Adipose tissue (tissue), 3 donors: ENCODE results near the gene WFDC5. TPM values are rescaled to one million over a fixed set of nuclear protein-coding genes. Genes with fewer than 3 reads are reported as not detected.

Experiments used
- H3K27ac ChIP-seq: one replicate; pipeline ENCODE4 v1.5.1; 2013; ENCODE audit warnings: low read depth, low read length
- WGBS, 3 donors: extraction: QIAGEN DNeasy Blood & Tissue Kit; methylation state at CpG; one replicate each; pipeline ENCODE4 v1.1.7; 2013; 5-methylcytosine and 5-hydroxymethylcytosine counted together
- polyA plus RNA-seq, 3 donors: library from polyadenylated mRNA; stranded (reverse); fragments of 200-250 nt; gene quantifications; one replicate each; pipeline ENCODE4 v1.2.3, GENCODE V29; 2013
- donor health status: healthy with polysubstance abuse.
- donor health status: Bipolar disorder and iron deficiency.
- donor health status: healthy.

The WFDC5 gene
- polyA plus RNA-seq, 3 donors = not detected

GRCh38 chr20:45096781-45097180, 18.2 kb downstream of the WFDC5 start:
- WGBS, 3 donors = 74 to 76% (median 75%) methylated on average over 9 of the region's 9 CpGs
- H3K27ac ChIP-seq = no peak overlapping the region

GRCh38 chr20:45095805-45096238, 19.2 kb downstream of the WFDC5 start:
- no peak overlapping the region for H3K27ac ChIP-seq
- 4 to 6% (median 5%) methylated on average over 7 of the region's 7 CpGs for WGBS, 3 donors

DNA sequence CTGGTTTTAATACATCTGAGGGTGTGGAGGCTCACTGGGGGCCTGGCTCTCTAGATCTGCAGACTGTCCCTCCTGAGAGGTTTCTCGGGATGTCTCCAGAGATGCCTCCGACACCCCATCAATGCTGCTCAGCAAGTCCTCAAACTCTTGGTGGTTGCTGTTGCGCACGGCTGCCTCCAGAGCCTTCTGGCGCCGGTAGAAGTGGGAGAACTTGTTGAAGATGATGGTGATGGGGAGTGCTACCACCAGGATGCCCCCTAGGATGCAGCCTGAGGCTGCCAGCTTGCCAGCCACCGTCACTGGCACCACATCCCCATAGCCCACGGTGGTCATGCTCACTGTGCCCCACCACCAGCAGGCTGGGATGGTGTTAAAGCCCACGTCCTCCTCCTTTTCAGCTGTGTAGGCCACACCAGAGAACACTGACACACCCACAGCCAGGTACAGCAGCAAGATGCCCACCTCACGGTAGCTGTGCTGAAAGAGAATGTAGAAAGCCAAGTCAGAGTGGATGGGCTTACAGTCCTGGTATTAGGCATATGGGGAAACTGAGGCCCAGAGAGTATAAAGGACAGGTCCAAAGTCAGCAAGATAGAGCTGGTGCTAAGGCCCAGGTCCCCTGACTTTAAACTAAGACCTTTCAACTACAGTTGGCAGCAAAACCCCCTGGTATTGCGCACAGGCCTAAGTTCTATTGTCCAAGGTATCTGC, 20.0 kb downstream of the WFDC5 start:
- 87 to 93% (median 93%) methylated on average over 11 of the region's 11 CpGs for WGBS, 3 donors

GRCh38 chr20:45094201-45094600, 20.8 kb downstream of the WFDC5 start:
- WGBS, 3 donors = 87 to 94% (median 94%) methylated on average over 2 of the region's 2 CpGs
- H3K27ac ChIP-seq = no peak overlapping the region

More for the DNA sequence above, 20.0 kb downstream of the WFDC5 start:
- no peak overlapping the region for H3K27ac ChIP-seq

DNA sequence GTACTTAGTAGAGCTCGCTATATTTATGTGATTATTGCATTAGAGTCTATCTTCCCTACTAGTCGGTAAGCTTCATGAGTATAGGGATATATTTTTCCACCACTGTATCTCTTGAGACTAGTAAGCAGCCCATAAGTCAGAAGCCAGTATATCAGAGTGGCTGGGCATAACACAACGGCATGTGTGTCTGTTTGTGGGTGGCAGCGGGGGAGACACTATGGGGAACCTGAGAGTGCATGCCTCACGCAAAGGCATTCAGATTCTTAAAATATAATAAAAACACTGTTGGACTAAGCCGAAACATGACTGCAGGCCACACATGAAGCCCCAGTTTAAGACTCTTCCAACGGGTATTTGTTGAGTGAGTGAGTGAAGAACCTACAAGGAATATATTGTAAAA, 22.1 kb downstream of the WFDC5 start:
- WGBS, 3 donors = 85 to 89% (median 89%) methylated on average over 7 of the region's 7 CpGs
- H3K27ac ChIP-seq = no peak overlapping the region

- WGBS, 3 donors = 71 to 77% (median 74%) methylated on average over 3 of the region's 3 CpGs
Measured at GRCh38 chr20:45091366-45091765, 23.6 kb downstream of the WFDC5 start.

DNA sequence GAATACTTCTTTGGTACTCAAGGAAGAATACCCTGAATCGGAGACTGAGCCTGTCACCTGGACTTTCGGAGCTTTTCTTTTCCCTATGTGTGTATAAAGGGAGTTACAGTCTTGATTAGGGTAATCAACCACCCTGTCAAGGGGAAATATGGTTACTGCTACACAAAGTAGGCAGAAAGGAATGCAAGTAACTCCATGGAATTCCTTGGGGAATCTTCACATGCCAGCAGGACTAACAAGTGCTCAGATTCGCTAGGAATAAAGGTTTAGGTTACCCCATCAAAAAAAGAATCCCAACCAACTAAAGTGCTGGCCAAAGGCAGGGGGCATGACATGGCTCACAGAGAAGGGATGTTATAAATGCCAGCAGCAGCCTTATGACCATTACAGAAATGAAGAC, 24.5 kb downstream of the WFDC5 start:
- WGBS, 3 donors = 93 to 94% (median 94%) methylated on average over 3 of the region's 3 CpGs
- no peak overlapping the region for H3K27ac ChIP-seq

More at GRCh38 chr20:45091366-45091765, 23.6 kb downstream of the WFDC5 start:
- H3K27ac ChIP-seq = no peak overlapping the region

- H3K27ac ChIP-seq = no peak overlapping the region
- 78 to 86% (median 85%) methylated on average over 7 of the region's 7 CpGs for WGBS, 3 donors
Measured at GRCh38 chr20:45088247-45088646, 26.7 kb downstream of the WFDC5 start.

GRCh38 chr20:45087814-45088213, 27.2 kb downstream of the WFDC5 start:
- H3K27ac ChIP-seq = no peak overlapping the region
- 56 to 79% (median 67%) methylated on average over 1 of the region's 1 CpG for WGBS, 3 donors

DNA sequence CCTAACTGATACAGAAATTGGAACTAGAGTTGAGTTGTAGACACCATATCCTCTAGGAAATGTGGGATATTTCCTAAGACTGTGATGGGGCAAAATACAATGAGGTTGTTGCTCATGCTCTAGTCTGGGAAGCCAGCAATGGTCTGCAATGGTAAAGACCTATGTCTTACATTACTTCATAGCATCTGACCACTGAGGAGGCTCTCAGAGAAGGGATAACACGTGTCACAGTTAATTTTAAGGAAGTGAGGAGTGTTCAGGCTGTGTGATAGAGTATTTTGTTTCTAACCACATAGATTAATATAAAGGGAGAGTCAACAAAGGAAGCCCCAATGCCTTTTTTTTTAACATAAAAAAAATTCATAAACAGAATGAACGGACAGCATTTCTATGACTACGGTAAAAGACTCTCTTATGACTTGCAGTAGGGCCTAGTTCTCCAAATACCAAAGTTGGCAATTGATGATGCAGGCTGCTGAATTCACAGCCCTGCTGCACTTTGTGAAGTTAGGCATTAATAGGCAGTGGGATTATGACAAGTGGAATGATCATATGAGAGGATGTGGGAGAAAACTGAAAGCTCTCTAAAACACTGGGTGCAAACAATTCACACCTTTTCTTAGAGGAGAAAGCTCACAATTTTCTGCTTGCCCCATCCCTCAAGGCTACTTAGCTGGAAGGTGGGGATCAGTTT, 27.7 kb downstream of the WFDC5 start:
- WGBS, 3 donors = 65 to 83% (median 71%) methylated on average over 3 of the region's 3 CpGs

DNA sequence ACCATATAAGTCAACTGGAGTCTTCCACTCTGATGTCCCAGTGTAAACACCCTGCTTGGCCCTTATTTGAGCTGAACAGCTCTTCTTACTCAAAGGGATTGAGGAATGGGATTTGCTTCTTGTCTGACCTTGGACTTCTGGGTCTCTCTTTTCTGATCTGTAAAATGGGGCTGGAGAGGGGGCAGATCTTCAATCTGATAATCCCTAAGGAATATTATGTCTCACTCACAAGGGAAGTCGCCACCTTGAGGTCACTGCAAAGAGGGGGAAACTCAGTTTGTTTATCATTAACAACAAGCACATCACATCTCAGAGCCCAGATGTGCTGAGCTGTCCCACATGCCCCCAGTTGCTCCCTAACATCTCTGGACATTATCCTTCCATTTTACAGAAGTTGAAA, 29.1 kb downstream of the WFDC5 start:
- WGBS, 3 donors = 95 to 100% (median 100%) methylated on average over 1 of the region's 1 CpG
- no peak overlapping the region for H3K27ac ChIP-seq

More for the DNA sequence above, 27.7 kb downstream of the WFDC5 start:
- no peak overlapping the region for H3K27ac ChIP-seq

GRCh38 chr20:45085289-45085688, 29.7 kb downstream of the WFDC5 start:
- H3K27ac ChIP-seq = no peak overlapping the region
- WGBS, 3 donors = 52 to 79% (median 62%) methylated on average over 2 of the region's 2 CpGs

- WGBS, 3 donors = 95 to 100% (median 97%) methylated on average over 1 of the region's 1 CpG
Measured at GRCh38 chr20:45083127-45083526, 31.8 kb downstream of the WFDC5 start.

GRCh38 chr20:45082468-45082867, 32.5 kb downstream of the WFDC5 start:
- H3K27ac ChIP-seq = no peak overlapping the region
- 97 to 100% (median 97%) methylated on average over 3 of the region's 3 CpGs for WGBS, 3 donors

More at GRCh38 chr20:45083127-45083526, 31.8 kb downstream of the WFDC5 start:
- H3K27ac ChIP-seq = no peak overlapping the region

DNA sequence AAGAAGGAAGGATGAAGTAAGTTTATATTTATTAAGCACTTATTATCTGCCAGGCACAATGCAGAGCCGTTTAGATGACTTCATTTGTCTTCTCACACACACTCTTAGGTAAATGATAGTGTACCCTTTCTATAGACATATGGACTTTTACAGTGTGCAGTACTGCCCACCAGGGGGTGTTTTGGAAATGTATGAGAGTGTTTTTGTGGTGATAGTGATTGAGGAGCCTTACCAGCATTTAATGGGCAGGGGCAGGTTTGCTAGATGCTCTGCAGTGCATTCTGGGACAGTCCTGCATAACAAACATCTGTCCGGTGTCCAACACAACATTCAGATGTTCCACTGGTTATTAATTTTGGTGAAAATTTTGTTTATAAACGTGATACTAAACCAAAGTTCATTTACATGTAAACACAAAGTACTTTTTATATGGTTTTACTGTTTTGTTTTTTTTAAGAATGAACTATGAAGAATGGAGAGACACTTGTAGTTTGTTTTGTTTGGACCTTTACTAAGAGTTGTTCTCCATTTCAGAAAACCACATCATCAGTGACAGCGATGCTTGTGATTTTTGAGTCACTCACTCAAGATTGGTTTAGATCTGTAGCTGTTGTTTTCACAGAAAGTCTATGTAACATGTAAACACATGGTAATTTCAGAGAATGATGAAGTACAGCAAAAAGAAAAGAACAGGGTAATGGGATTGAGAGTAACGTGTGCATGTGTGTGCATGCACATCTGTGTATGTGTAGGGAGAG, 33.9 kb downstream of the WFDC5 start:
- H3K27ac ChIP-seq = no peak overlapping the region
- 84 to 89% (median 87%) methylated on average over 5 of the region's 5 CpGs for WGBS, 3 donors

GRCh38 chr20:45077559-45077958, 37.4 kb downstream of the WFDC5 start:
- 79 to 95% (median 90%) methylated on average over 3 of the region's 3 CpGs for WGBS, 3 donors
- H3K27ac ChIP-seq = no peak overlapping the region

DNA sequence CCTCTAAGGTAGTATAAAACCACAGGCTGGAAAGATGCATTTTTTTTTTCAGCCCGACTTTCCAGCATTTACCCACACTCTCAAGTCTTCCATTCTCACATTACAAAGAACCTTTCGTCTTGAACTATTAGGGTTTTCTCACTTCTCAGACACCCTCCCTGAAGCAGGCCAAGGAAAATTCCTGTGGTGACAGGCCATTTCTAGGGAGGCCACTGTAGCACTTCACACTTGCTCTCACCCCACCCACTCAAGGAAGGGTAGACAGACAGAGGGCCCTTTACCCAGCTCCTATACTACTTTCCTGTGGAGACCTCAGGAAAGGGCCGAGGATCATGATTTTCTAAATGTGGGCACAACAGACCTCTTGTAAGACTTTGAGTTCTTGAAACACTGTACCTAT, 41.8 kb downstream of the WFDC5 start:
- H3K27ac ChIP-seq = no peak overlapping the region
- 92 to 95% (median 93%) methylated on average over 3 of the region's 3 CpGs for WGBS, 3 donors

DNA sequence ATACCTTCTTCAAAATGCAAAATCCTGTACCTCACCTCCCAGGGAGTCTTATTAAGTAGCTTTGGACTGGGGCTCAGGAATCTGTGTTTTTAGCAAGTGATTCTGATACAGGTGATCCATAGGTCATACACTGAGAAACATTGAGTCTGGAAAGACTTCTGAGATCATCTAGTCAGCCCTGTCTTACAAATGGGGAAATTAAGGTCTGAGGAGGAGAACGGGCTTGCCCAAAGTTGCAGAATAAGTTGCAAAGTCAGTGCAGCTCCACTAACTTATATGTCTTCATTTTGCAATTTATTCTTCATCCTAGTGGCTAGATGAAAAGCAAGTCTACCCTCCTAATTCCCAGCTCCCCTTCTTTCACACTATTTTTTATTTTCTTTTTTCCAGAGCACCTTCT, 42.9 kb downstream of the WFDC5 start:
- WGBS, 3 donors = 56 to 93% (median 86%) methylated on average over 1 of the region's 1 CpG

More for the DNA sequence above, 42.9 kb downstream of the WFDC5 start:
- H3K27ac ChIP-seq = no peak overlapping the region
